NCI-H2081 treated with DMSO at 0.1 percent for 48 hours (cell line): Measurements from ENCODE around the gene MAOA.

Source experiments
- DNase-seq: peaks from one replicate; lab custom pipeline; 2025; lab: John Stamatoyannopoulos, UW

The MAOA gene

DNA sequence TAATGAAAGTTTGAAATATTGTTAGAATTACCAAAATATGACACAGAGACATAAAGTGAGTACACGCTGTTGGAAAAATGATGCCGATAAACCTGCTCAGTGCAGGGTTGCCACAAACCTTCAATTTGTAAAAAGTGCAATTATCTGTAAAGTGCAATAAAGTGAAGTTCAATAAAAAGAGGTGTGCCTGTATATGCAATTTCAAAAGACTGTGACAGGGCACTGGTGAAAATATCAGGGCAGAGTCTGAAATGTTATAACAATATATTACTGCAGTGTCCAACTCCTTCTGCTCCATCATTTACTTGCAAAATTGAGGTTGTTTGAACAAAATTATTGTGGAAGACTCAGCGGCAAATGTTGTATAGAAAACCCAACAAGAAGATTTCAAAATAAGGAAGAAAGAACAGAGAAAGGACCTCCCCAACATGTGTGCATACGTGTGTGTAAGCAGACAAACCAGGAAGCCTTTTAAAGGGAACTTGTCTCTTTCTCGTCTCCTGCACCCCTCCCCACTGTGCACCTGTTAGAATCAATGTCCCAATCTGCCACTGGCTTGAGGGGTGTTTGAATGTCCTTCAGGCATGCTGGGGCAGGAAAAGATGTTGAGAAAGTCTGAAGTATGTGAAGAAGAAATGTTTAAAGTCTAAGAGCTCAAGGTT lies 130.0 kb downstream of the MAOA start:
- no peak for DNase-seq
